OCI-M1 (cell line): ENCODE results near the gene TIMM8B.
"Not testable (repeated sequence)": the region's sequence is repeated elsewhere in the genome, so short reads cannot be mapped to it uniquely, and the experiment has no call there.

Experiments used
- DNase-seq: peaks from one replicate; lab custom pipeline; 2025; lab: John Stamatoyannopoulos, UW

Gene TIMM8B

GRCh38 chr11:112086422-112087191 lies at the start of gene TIMM8B, which contains the start of gene SDHD:
TSS of gene TIMM8B (minus strand) at chr11:112086756. CDS start at chr11:112086723, 33 bp downstream.
TSS of gene SDHD (plus strand) at chr11:112086873. CDS start at chr11:112086908, 35 bp downstream.
- DNase-seq = peak; percentile 99

- DNase-seq = no peak
These were observed 47.9 kb upstream of the TIMM8B start for GRCh38 chr11:112134473-112134872.

GRCh38 chr11:112132737-112133136 lies 46.2 kb upstream of the TIMM8B start:
- DNase-seq = no peak

GRCh38 chr11:112129656-112130055 lies 43.1 kb upstream of the TIMM8B start:
- no peak for DNase-seq

GRCh38 chr11:112128483-112129121 lies 42.0 kb upstream of the TIMM8B start:
- no peak for DNase-seq

GRCh38 chr11:112127056-112127455 lies 40.5 kb upstream of the TIMM8B start:
- DNase-seq = peak; percentile 57

GRCh38 chr11:112123129-112123528 lies 36.6 kb upstream of the TIMM8B start:
- DNase-seq = no peak

GRCh38 chr11:112121981-112122615 lies 35.5 kb upstream of the TIMM8B start:
- DNase-seq = no peak

- no peak for DNase-seq
These were observed 31.6 kb upstream of the TIMM8B start for GRCh38 chr11:112118176-112118575.

- DNase-seq = no peak
These were observed 28.8 kb upstream of the TIMM8B start for GRCh38 chr11:112115386-112115785.

GRCh38 chr11:112114460-112114859 lies 27.9 kb upstream of the TIMM8B start:
- no peak for DNase-seq

GRCh38 chr11:112113539-112114457 lies 27.2 kb upstream of the TIMM8B start:
- DNase-seq = peak; percentile 80

GRCh38 chr11:112106070-112106469 lies 19.5 kb upstream of the TIMM8B start:
- no peak for DNase-seq

GRCh38 chr11:112103446-112103845 lies 16.9 kb upstream of the TIMM8B start:
- no peak for DNase-seq

- no peak for DNase-seq
These were observed 13.9 kb upstream of the TIMM8B start for GRCh38 chr11:112100462-112100861.

GRCh38 chr11:112097734-112098528 lies 11.4 kb upstream of the TIMM8B start:
- no peak for DNase-seq

GRCh38 chr11:112096194-112096593 lies 9.6 kb upstream of the TIMM8B start:
- DNase-seq = no peak

GRCh38 chr11:112095302-112095701 lies 8.7 kb upstream of the TIMM8B start:
- DNase-seq = not testable (repeated sequence)

GRCh38 chr11:112087212-112087611 lies 656 bp upstream of the TIMM8B start:
- peak; percentile 57 for DNase-seq

GRCh38 chr11:112085822-112086421 lies 634 bp downstream of the TIMM8B start:
- DNase-seq = peak; percentile 81

- peak; percentile 22 for DNase-seq
These were observed 3.8 kb downstream of the TIMM8B start for GRCh38 chr11:112082729-112083128.
